ENCODE results near the gene SPDYE2.
"Not testable (repeated sequence)": the region's sequence is repeated elsewhere in the genome, so short reads cannot be mapped to it uniquely, and the experiment has no call there.

SPDYE2 gene

GRCh38 chr7:102540604-102541003 is 10.4 kb upstream of the SPDYE2 start:
- H3K27ac ChIP-seq, result not testable (repeated sequence)

- H3K27ac ChIP-seq, result not testable (repeated sequence)
These were observed 8.9 kb upstream of the SPDYE2 start for GRCh38 chr7:102542083-102542482.

GRCh38 chr7:102542771-102543170 is 8.3 kb upstream of the SPDYE2 start:
- H3K27ac ChIP-seq, result not testable (repeated sequence)

- not testable (repeated sequence) for H3K27ac ChIP-seq
These were observed 7.4 kb upstream of the SPDYE2 start, which contains the start of gene UPK3BL2 for GRCh38 chr7:102543596-102543995. UPK3BL2 (minus strand) TSS chr7:102543696; CDS start chr7:102543636, 60 bp downstream.

GRCh38 chr7:102544372-102544771 is 6.7 kb upstream of the SPDYE2 start:
- H3K27ac ChIP-seq, result not testable (repeated sequence)

- not testable (repeated sequence) for H3K27ac ChIP-seq
These were observed 5.7 kb upstream of the SPDYE2 start for GRCh38 chr7:102545288-102545687.

GRCh38 chr7:102546353-102546752 is 4.7 kb upstream of the SPDYE2 start:
- not testable (repeated sequence) for H3K27ac ChIP-seq

GRCh38 chr7:102568620-102569019 is 17.6 kb downstream of the SPDYE2 start:
- not testable (repeated sequence) for H3K27ac ChIP-seq

- peak; percentile 44 for TF ChIP-seq CTCF (IDR thresholded peaks at IDR 0.05)
- H3K27ac ChIP-seq, result not testable (repeated sequence)
These were observed 21.5 kb downstream of the SPDYE2 start, which contains the start of gene POLR2J3 for GRCh38 chr7:102572261-102573239. POLR2J3 (minus strand) TSS chr7:102572583; CDS start chr7:102572521, 62 bp downstream.

GRCh38 chr7:102574607-102575006 is 23.6 kb downstream of the SPDYE2 start:
- not testable (repeated sequence) for H3K27ac ChIP-seq

GRCh38 chr7:102576363-102576762 is 25.3 kb downstream of the SPDYE2 start:
- H3K27ac ChIP-seq, result not testable (repeated sequence)

- peak overlapping the region; percentile 63 for H3K27ac ChIP-seq
These were observed 26.6 kb downstream of the SPDYE2 start for GRCh38 chr7:102577315-102578240.

GRCh38 chr7:102578486-102578885 is 27.5 kb downstream of the SPDYE2 start:
- H3K27ac ChIP-seq, result not testable (repeated sequence)

GRCh38 chr7:102581722-102582121 is 30.7 kb downstream of the SPDYE2 start:
- H3K27ac ChIP-seq, result not testable (repeated sequence)

- H3K27ac ChIP-seq, result not testable (repeated sequence)
These were observed 32.5 kb downstream of the SPDYE2 start for GRCh38 chr7:102583495-102583894.

GRCh38 chr7:102589857-102590256 is 38.8 kb downstream of the SPDYE2 start:
- not testable (repeated sequence) for H3K27ac ChIP-seq

GRCh38 chr7:102592477-102593019 is 41.5 kb downstream of the SPDYE2 start:
- H3K27ac ChIP-seq, result not testable (repeated sequence)

- not testable (repeated sequence) for H3K27ac ChIP-seq
These were observed 42.8 kb downstream of the SPDYE2 start for GRCh38 chr7:102593637-102594334.

- not testable (repeated sequence) for H3K27ac ChIP-seq
These were observed 45.0 kb downstream of the SPDYE2 start for GRCh38 chr7:102596036-102596435.

GRCh38 chr7:102599699-102600098 is 48.7 kb downstream of the SPDYE2 start:
- not testable (repeated sequence) for H3K27ac ChIP-seq
